SK-N-MC (cell line): ENCODE measurements around the gene COPS2.

Experiments used
- EZH2 ChIP-seq: fragments of 200-600 bp; sonication (generic); IDR thresholded peaks from one replicate; pipeline ENCODE4 v1.6.1; 2017; ENCODE audit warnings: antibody characterized with exemption
- FOXP2 ChIP-seq: optimal IDR thresholded peaks from 2 replicates; pipeline ENCODE3; 2011; ENCODE audit warnings: mild to moderate bottlenecking, moderate library complexity; ENCODE audit not compliant: insufficient read depth; ENCODE audit errors: extremely low read length, control extremely low read depth
- POLR2AphosphoS5 ChIP-seq: IDR thresholded peaks from 2 replicates; pipeline ENCODE4 v1.6.1; 2012; ENCODE audit warnings: mild to moderate bottlenecking, low read depth, low read length, borderline replicate concordance

- no peak for TF ChIP-seq POLR2AphosphoS5
- no peak for TF ChIP-seq EZH2
- TF ChIP-seq FOXP2 = no peak
Observed at GRCh38 chr15:49154799-49155109, 645 bp downstream of the COPS2 start.
